DMS53 (cell line): ENCODE measurements around the gene RTP3.
"Not testable (repeated sequence)": the region's sequence is repeated elsewhere in the genome, so short reads cannot be mapped to it uniquely, and the experiment has no call there.

ENCODE experiments used
- DNase-seq: peaks from one replicate; lab custom pipeline; 2025; lab: John Stamatoyannopoulos, UW

The RTP3 gene

DNA sequence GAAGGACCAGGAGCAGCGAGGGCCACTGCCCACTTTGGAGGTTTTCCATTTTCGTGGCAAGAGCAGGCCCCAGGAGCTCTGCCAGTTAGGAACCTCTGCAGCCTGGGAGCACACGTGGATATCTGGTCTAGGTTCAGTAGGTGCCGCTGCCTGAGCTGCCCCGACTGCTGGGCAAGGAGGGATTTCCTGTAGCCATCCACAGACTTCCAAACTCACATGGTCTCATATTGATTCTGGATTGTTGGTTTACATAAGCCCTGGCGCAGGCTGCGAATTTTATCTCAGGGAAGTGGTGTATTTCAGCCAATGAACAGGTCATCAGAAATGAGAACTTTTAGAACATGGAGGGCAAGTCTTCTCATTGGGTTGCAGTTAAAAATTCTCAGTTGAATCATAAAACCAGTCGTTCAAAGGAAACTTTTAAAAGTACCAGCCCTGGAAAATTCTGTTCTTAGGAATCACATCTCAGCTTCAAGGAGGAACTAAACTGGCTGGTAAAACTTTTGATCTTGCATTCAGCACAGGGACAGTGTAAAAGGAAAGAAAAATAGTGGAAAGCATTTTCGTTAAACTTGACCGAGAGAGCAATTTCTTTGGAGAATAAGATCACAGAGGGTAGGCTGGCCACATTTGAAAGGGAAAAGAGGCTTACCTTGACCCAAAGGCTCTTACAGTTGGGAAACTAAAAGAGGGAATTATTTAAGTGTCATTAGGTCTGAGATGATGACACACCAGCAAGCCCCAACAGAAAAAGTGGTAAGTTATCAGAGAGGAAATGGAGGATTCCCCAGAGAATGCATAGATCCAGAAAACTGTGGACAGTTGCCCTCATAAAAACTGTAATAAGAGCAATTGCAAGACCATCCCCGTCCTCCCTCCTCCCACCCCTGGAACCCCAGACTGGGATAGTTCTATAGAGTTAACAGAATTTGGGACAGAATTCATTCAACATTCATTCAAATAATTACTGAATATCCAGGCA, 6.4 kb upstream of the RTP3 start:
- DNase-seq = no peak

- no peak for DNase-seq
Observed at GRCh38 chr3:46492890-46493547, 4.8 kb upstream of the RTP3 start.

GRCh38 chr3:46494491-46494890, 3.3 kb upstream of the RTP3 start:
- DNase-seq = not testable (repeated sequence)

DNA sequence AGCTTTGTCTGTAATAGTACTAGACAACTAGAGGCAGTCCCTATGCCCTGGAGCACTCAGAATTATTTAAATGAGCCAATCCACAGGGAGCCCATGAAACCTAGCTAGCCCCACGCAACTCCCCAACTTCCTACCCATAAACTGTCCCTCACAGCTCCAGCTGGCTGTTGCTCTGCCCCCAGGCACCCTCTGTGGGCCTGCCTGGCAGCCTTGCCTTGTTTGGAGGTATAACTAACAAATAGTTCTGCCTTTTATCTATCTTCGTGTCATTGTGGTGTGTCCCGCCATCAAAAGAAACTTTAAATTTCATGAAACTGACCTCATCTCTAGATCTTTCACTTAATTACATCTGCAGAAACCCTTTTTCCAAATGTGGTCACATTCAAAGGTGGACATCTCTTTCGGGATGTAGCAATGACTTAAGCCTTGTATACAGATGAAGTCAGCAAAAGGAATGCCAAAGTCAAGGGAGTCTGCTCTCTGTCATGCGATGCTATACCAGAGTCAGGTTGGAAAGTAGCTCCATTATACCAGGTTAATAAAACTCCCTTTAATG, 1.8 kb upstream of the RTP3 start:
- DNase-seq = no peak

GRCh38 chr3:46496746-46497555, 825 bp upstream of the RTP3 start:
- DNase-seq = peak; percentile 2

- no peak for DNase-seq
Observed at GRCh38 chr3:46498916-46499519, 1.2 kb downstream of the RTP3 start.

GRCh38 chr3:46500656-46501635, 3.2 kb downstream of the RTP3 start:
- no peak for DNase-seq

- no peak for DNase-seq
Observed at GRCh38 chr3:46501702-46502101, 3.9 kb downstream of the RTP3 start.

- DNase-seq = no peak
Observed at GRCh38 chr3:46503200-46503874, 5.6 kb downstream of the RTP3 start.

GRCh38 chr3:46504789-46505188, 7.0 kb downstream of the RTP3 start:
- DNase-seq = no peak

GRCh38 chr3:46505953-46506352, 8.2 kb downstream of the RTP3 start:
- DNase-seq = no peak

- no peak for DNase-seq
Observed at GRCh38 chr3:46506526-46506925, 8.8 kb downstream of the RTP3 start.

- no peak for DNase-seq
Observed at GRCh38 chr3:46508850-46509591, 11.2 kb downstream of the RTP3 start.

DNA sequence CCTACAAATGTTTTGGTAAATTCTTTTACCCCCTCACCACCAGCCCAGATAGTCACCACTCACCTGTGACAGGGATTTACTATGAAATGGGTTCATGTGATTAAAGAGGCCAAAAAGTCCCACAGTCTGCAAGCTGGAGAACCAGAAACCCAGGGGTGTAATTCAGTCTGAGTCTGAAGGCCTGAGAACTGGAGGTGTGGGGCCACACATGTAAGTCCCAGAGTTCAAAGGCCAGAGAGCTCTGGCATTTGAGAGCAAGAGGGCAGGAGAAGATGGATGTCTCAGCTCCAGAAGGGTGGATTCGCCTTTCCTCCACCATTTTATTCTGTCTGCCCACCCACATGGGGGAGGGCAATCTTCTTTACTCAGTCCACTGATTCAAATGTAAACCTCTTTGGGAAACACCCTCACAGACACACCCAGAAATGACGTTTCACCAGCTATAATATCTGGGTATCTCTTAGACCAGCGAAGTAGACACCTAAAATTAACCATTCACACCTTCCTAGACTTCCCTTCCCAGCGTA, 11.9 kb downstream of the RTP3 start:
- no peak for DNase-seq

GRCh38 chr3:46512191-46512749, 14.5 kb downstream of the RTP3 start:
- no peak for DNase-seq

- no peak for DNase-seq
Observed at GRCh38 chr3:46516521-46516920, 18.7 kb downstream of the RTP3 start.

GRCh38 chr3:46517016-46517783, 19.4 kb downstream of the RTP3 start:
- no peak for DNase-seq

DNA sequence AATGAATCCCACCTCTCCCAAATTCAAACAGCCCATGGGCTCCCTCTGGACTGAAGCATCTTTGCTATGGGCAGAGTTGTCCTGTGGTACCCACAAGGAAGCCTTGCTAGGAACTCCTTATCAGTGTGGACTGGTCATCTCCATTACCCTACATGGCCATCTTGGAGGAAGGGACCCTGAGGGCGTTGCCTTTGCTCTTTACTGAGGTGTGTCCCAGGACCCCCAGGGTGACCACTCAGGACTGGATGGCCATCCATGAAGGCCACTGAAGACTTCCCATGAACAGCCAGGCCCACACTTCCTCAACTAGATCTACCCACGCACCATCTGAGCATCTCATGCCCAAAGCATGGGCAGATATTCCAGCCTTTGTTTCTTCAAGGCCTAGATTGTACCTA, 20.0 kb downstream of the RTP3 start:
- no peak for DNase-seq
